ENCODE results near the gene UHRF1. TPM values are rescaled to one million over a fixed set of nuclear protein-coding genes. Genes with fewer than 3 reads are reported as not detected.

UHRF1 gene
- total and polyA plus RNA-seq, 2 donors from 2014 or later: 0.19 to 3.1 TPM

- FAIRE-seq (no peak), DNase-seq (peak in 3 of 5 donors; percentile 45 to 92 (median 70))
- Histone ChIP-seq H3K36me3 (ENCODE audit: control insufficient read depth in 2 of 3, insufficient read depth in 3 of 3, low read length in 3 of 3) (no peaks in the 10 kb centered on the region), H3K27me3 (ENCODE audit: control insufficient read depth, insufficient read depth, low read length) (no peaks in the 10 kb centered on the region), H3K27ac (ENCODE audit: low read depth in 2 of 2, low read length in 2 of 2) (peak overlapping the region; percentile 65 to 66), H3K4me1 (ENCODE audit: control insufficient read depth in 2 of 3, insufficient read depth in 2 of 3, low read depth in 1 of 3, low read length in 3 of 3) (peaks cover 0 to 30% (median 22%) of the 10 kb centered on the region in 3 donors), H3K9me3 (ENCODE audit: control insufficient read depth in 2 of 3, insufficient read depth in 1 of 3, low read length in 3 of 3) (no peaks in the 10 kb centered on the region), H3K9ac (ENCODE audit: low read length in 3 of 3) (peak overlapping the region in 1 of 3 donors; percentile 19), H3K4me3 (ENCODE audit: low read length in 3 of 3) (peak overlapping the region in 1 of 3 donors; percentile 3)
- peak; percentile 21 for TF ChIP-seq CTCF (IDR thresholded peaks at IDR 0.05; ENCODE audit: borderline replicate concordance, extremely low read depth, insufficient read depth)
- intact Hi-C loops (cut with DNase I): no loop called here
These were observed 67.3 kb downstream of the UHRF1 start for GRCh38 chr19:4976401-4977298.

- no peaks in the 10 kb centered on the region for H3K9me3 ChIP-seq (ENCODE audit: control insufficient read depth in 2 of 3, insufficient read depth in 1 of 3, low read length in 3 of 3)
- no peak overlapping the region for H3K4me3 ChIP-seq (ENCODE audit: low read length in 3 of 3)
- peaks cover 0 to 26% (median 18%) of the 10 kb centered on the region in 3 donors for H3K4me1 ChIP-seq (ENCODE audit: control insufficient read depth in 2 of 3, insufficient read depth in 2 of 3, low read depth in 1 of 3, low read length in 3 of 3)
- peak in 1 of 5 donors; percentile 30 for DNase-seq
- no peaks in the 10 kb centered on the region for H3K36me3 ChIP-seq (ENCODE audit: control insufficient read depth in 2 of 3, insufficient read depth in 3 of 3, low read length in 3 of 3)
- no peaks in the 10 kb centered on the region for H3K27me3 ChIP-seq (ENCODE audit: control insufficient read depth, insufficient read depth, low read length)
- no peak for FAIRE-seq
- intact Hi-C loops (cut with DNase I): no loop called here
- H3K27ac ChIP-seq (ENCODE audit: low read depth in 2 of 2, low read length in 2 of 2): peak overlapping the region; percentile 53 to 66
- no peak for TF ChIP-seq CTCF (IDR thresholded peaks at IDR 0.05; ENCODE audit: borderline replicate concordance, extremely low read depth, insufficient read depth)
- no peak overlapping the region for H3K9ac ChIP-seq (ENCODE audit: low read length in 3 of 3)
These were observed 68.2 kb downstream of the UHRF1 start for GRCh38 chr19:4977299-4978174.

GRCh38 chr19:4979211-4979807, 70.0 kb downstream of the UHRF1 start:
- H3K27ac ChIP-seq (ENCODE audit: low read depth in 2 of 2, low read length in 2 of 2): no peak overlapping the region
- H3K4me1 ChIP-seq (ENCODE audit: control insufficient read depth in 2 of 3, insufficient read depth in 2 of 3, low read depth in 1 of 3, low read length in 3 of 3): peaks cover 0 to 29% (median 25%) of the 10 kb centered on the region in 3 donors
- H3K4me3 ChIP-seq (ENCODE audit: low read length in 3 of 3): no peak overlapping the region
- no peaks in the 10 kb centered on the region for H3K36me3 ChIP-seq (ENCODE audit: control insufficient read depth in 2 of 3, insufficient read depth in 3 of 3, low read length in 3 of 3)
- FAIRE-seq: no peak
- intact Hi-C loops (cut with DNase I): no loop called here
- TF ChIP-seq CTCF (IDR thresholded peaks at IDR 0.05; ENCODE audit: borderline replicate concordance, extremely low read depth, insufficient read depth): no peak
- no peaks in the 10 kb centered on the region for H3K9me3 ChIP-seq (ENCODE audit: control insufficient read depth in 2 of 3, insufficient read depth in 1 of 3, low read length in 3 of 3)
- H3K9ac ChIP-seq (ENCODE audit: low read length in 3 of 3): no peak overlapping the region
- no peaks in the 10 kb centered on the region for H3K27me3 ChIP-seq (ENCODE audit: control insufficient read depth, insufficient read depth, low read length)
- DNase-seq: no peak
